Liver (tissue), 9 donors: ENCODE measurements around the gene CACNA2D1. TPM values are rescaled to one million over a fixed set of nuclear protein-coding genes. Genes with fewer than 3 reads are reported as not detected.

Experiments
- DNase-seq: peaks from one replicate; pipeline ENCODE4 v3.0.0-alpha.2; 2017; ENCODE audit warnings: low spot score
- H3K27ac ChIP-seq, 2 donors: one replicate each; pipeline ENCODE4 v1.7.0; 2013; ENCODE audit warnings: inconsistent platforms in 2 of 2, low read length in 2 of 2, control low read depth in 1 of 2, low read depth in 1 of 2, mild to moderate bottlenecking in 1 of 2
- H3K27me3 ChIP-seq, 4 donors: one replicate each; pipeline versions ENCODE4 v1.6.1 to v1.7.0; 2013; ENCODE audit warnings: low read length in 3 of 4, inconsistent platforms in 1 of 4, mild to moderate bottlenecking in 1 of 4, moderate library complexity in 1 of 4; ENCODE audit not compliant: control insufficient read depth in 4 of 4, insufficient read depth in 4 of 4
- H3K36me3 ChIP-seq, 4 donors: one replicate each; pipeline versions ENCODE4 v1.6.1 to v1.7.0; 2013; ENCODE audit warnings: low read length in 3 of 4, mild to moderate bottlenecking in 3 of 4, low read depth in 1 of 4, moderate library complexity in 1 of 4; ENCODE audit not compliant: control insufficient read depth in 4 of 4, insufficient read depth in 3 of 4
- H3K4me1 ChIP-seq, 4 donors: one replicate each; pipeline versions ENCODE4 v1.6.1 to v1.7.0; 2013; ENCODE audit warnings: low read length in 3 of 4, mild to moderate bottlenecking in 3 of 4, moderate library complexity in 1 of 4; ENCODE audit not compliant: control insufficient read depth in 4 of 4, insufficient read depth in 4 of 4
- H3K4me3 ChIP-seq, 3 donors: one replicate each; pipeline versions ENCODE4 v1.6.1 to v1.7.0; 2013; ENCODE audit warnings: low read length in 3 of 3, control low read depth in 1 of 3, low read depth in 1 of 3, mild to moderate bottlenecking in 1 of 3
- H3K9ac ChIP-seq, 2 donors: one replicate each; pipeline ENCODE4 v1.7.0; 2013; ENCODE audit warnings: low read length in 2 of 2, mild to moderate bottlenecking in 2 of 2, moderate library complexity in 2 of 2, control low read depth in 1 of 2, low read depth in 1 of 2
- H3K9me3 ChIP-seq, 4 donors: one replicate each; pipeline versions ENCODE4 v1.6.1 to v1.7.0; 2013; ENCODE audit warnings: low read length in 3 of 4; ENCODE audit not compliant: control insufficient read depth in 4 of 4
- ATF3 ChIP-seq: IDR thresholded peaks from 2 replicates; pipeline ENCODE4 v1.6.1; 2016; ENCODE audit warnings: antibody characterized with exemption
- CTCF ChIP-seq: fragments of 150-350 bp; IDR thresholded peaks from 2 replicates; pipeline ENCODE4 v1.5.1; 2017; ENCODE audit warnings: improper control_type of control experiment, low read depth, low read length; ENCODE audit not compliant: missing input control
- EGR1 ChIP-seq, 2 donors: IDR thresholded peaks; 2 replicates each; pipeline ENCODE4 v1.6.1; 2016 to 2018; ENCODE audit warnings: antibody characterized with exemption in 2 of 2, low read depth in 2 of 2
- FOXA1 ChIP-seq: IDR thresholded peaks from 2 replicates; pipeline ENCODE4 v1.6.1; 2016; ENCODE audit warnings: antibody characterized with exemption
- FOXA2 ChIP-seq: IDR thresholded peaks from 2 replicates; pipeline ENCODE4 v1.6.1; 2016; ENCODE audit warnings: antibody characterized with exemption
- GABPA ChIP-seq, 2 donors: IDR thresholded peaks in 1 of 2; conservative IDR thresholded peaks in 1 of 2; 2 replicates each; pipeline ENCODE4 v1.6.1; 2016; ENCODE audit warnings: antibody characterized with exemption in 2 of 2, mild to moderate bottlenecking in 1 of 2, moderate library complexity in 1 of 2
- HNF4A ChIP-seq, 2 donors: conservative IDR thresholded peaks; 2 replicates each; pipeline ENCODE4 v1.6.1; 2016; ENCODE audit warnings: antibody characterized with exemption in 2 of 2, mild to moderate bottlenecking in 2 of 2
- HNF4G ChIP-seq: IDR thresholded peaks from 2 replicates; pipeline ENCODE4 v1.6.1; 2016; ENCODE audit warnings: antibody characterized with exemption
- JUND ChIP-seq, 2 donors: IDR thresholded peaks; 2 replicates each; pipeline ENCODE4 v1.6.1; 2016; ENCODE audit warnings: antibody characterized with exemption in 2 of 2
- MAX ChIP-seq: IDR thresholded peaks from 2 replicates; pipeline ENCODE4 v1.6.1; 2016; ENCODE audit warnings: antibody characterized with exemption
- NR2F2 ChIP-seq: IDR thresholded peaks from 2 replicates; pipeline ENCODE4 v1.6.1; 2016; ENCODE audit warnings: antibody characterized with exemption
- RAD21 ChIP-seq, 2 donors: IDR thresholded peaks; 2 replicates each; pipeline ENCODE4 v1.6.1; 2016; ENCODE audit warnings: antibody characterized with exemption in 2 of 2, mild to moderate bottlenecking in 2 of 2
- REST ChIP-seq: IDR thresholded peaks from 2 replicates; pipeline ENCODE4 v1.6.1; 2016; ENCODE audit warnings: antibody characterized with exemption, mild to moderate bottlenecking
- RXRA ChIP-seq, 2 donors: IDR thresholded peaks; 2 replicates each; pipeline ENCODE4 v1.6.1; 2017 to 2018; ENCODE audit warnings: antibody characterized with exemption in 2 of 2, mild to moderate bottlenecking in 1 of 2
- SP1 ChIP-seq: IDR thresholded peaks from 2 replicates; pipeline ENCODE4 v1.6.1; 2018; ENCODE audit warnings: antibody characterized with exemption, mild to moderate bottlenecking
- TAF1 ChIP-seq: conservative IDR thresholded peaks from 2 replicates; pipeline ENCODE4 v1.6.1; 2016; ENCODE audit warnings: antibody characterized with exemption, mild to moderate bottlenecking
- YY1 ChIP-seq: IDR thresholded peaks from 2 replicates; pipeline ENCODE4 v1.6.1; 2016; ENCODE audit warnings: antibody characterized with exemption, mild to moderate bottlenecking
- ZBTB33 ChIP-seq: IDR thresholded peaks from 2 replicates; pipeline ENCODE4 v1.6.1; 2016; ENCODE audit warnings: antibody characterized with exemption
- WGBS: extraction: QIAGEN DNeasy Blood & Tissue Kit; methylation state at CpG from one replicate; pipeline ENCODE4 v1.1.7; 2013; 5-methylcytosine and 5-hydroxymethylcytosine counted together
- polyA plus RNA-seq, 2 donors: library from polyadenylated mRNA; stranded (reverse) in 1 of 2; unstranded in 1 of 2; fragments of 200-250 nt in 1 of 2; fragments of >200 nt in 1 of 2; fragmentation: Nextera tagmentation in 1 of 2; extraction: Ambion mirVana in 1 of 2; gene quantifications; one replicate each; pipeline versions ENCODE4 v1.2.1 to v1.2.3, GENCODE V29; 2013 to 2015
- total RNA-seq, 2 donors: library from RNA; depleted of rRNA; stranded (reverse); fragments of >200 nt; gene quantifications; one replicate each; pipeline ENCODE4 v1.2.3, GENCODE V29; 2014
- donor health status: healthy.
- donor health status: healthy.
- donor health status: healthy.
- donor health status: healthy.
- donor health status: healthy.

CACNA2D1 gene
- total and polyA plus RNA-seq, 4 donors: 0.42 to 2.3 (median 0.94) TPM

GRCh38 chr7:82359426-82359825, 84.2 kb downstream of the CACNA2D1 start:
- no peaks in the 10 kb centered on the region for H3K9me3 ChIP-seq
- H3K27ac ChIP-seq: no peak overlapping the region
- H3K4me3 ChIP-seq: no peak overlapping the region
- no peak overlapping the region for H3K9ac ChIP-seq
- no peaks in the 10 kb centered on the region for H3K36me3 ChIP-seq
- TF ChIP-seq REST: no peak
- no peak for TF ChIP-seq HNF4G
- TF ChIP-seq ATF3: no peak
- no peak for TF ChIP-seq JUND (IDR thresholded peaks at IDR 0.05)
- no peak for TF ChIP-seq GABPA (IDR thresholded peaks at IDR 0.05 in 1 of 2, conservative IDR thresholded peaks at IDR 0.05 in 1 of 2)
- no peak for TF ChIP-seq RAD21 (IDR thresholded peaks at IDR 0.05)
- TF ChIP-seq ZBTB33: no peak
- no peak for TF ChIP-seq HNF4A (conservative IDR thresholded peaks at IDR 0.05)
- TF ChIP-seq TAF1: no peak
- no peak for TF ChIP-seq CTCF
- TF ChIP-seq FOXA2: no peak
- TF ChIP-seq RXRA (IDR thresholded peaks at IDR 0.05): no peak
- TF ChIP-seq MAX: no peak
- TF ChIP-seq EGR1 (IDR thresholded peaks at IDR 0.05; ENCODE audit: low read depth in 2 of 2): no peak
- no peak for TF ChIP-seq SP1
- TF ChIP-seq YY1: no peak
- TF ChIP-seq NR2F2: no peak
- TF ChIP-seq FOXA1: no peak
- H3K27me3 ChIP-seq: peaks cover 0 to 6% (median 0%) of the 10 kb centered on the region in 4 donors
- no peak for DNase-seq
- 72% methylated on average over 3 of the region's 3 CpGs for WGBS
- no peaks in the 10 kb centered on the region for H3K4me1 ChIP-seq

- Histone ChIP-seq H3K27ac (no peak overlapping the region), H3K9ac (no peak overlapping the region), H3K9me3 (no peaks in the 10 kb centered on the region), H3K36me3 (no peaks in the 10 kb centered on the region), H3K4me3 (no peak overlapping the region), H3K27me3 (peaks cover 0 to 6% (median 0%) of the 10 kb centered on the region in 4 donors), H3K4me1 (no peaks in the 10 kb centered on the region)
- TF ChIP-seq FOXA1 (no peak), JUND (IDR thresholded peaks at IDR 0.05) (no peak), REST (no peak), HNF4A (conservative IDR thresholded peaks at IDR 0.05) (no peak), HNF4G (no peak), GABPA (IDR thresholded peaks at IDR 0.05 in 1 of 2, conservative IDR thresholded peaks at IDR 0.05 in 1 of 2) (no peak), RXRA (IDR thresholded peaks at IDR 0.05) (no peak), SP1 (no peak), FOXA2 (no peak), CTCF (no peak), RAD21 (IDR thresholded peaks at IDR 0.05) (no peak), MAX (no peak), NR2F2 (no peak)
- WGBS: 78% methylated on average over 5 of the region's 5 CpGs
- DNase-seq: no peak
These were observed 84.7 kb downstream of the CACNA2D1 start for GRCh38 chr7:82358923-82359322.
